HG02885 (cell line): Measurements from ENCODE around the gene BICRA.
A peak's percentile ranks its signal among the peaks of the same experiment; 100 is the strongest.
"Not testable (repeated sequence)": the region's sequence is repeated elsewhere in the genome, so short reads cannot be mapped to it uniquely, and the experiment has no call there.

Source experiments
- ATAC-seq: cut with Tn5 transposase; IDR thresholded peaks from one replicate; pipeline ENCODE4 v1.9.1; 2021; ENCODE audit warnings: mild to moderate bottlenecking; ENCODE audit not compliant: unreplicated experiment, poor library complexity

Gene BICRA

GRCh38 chr19:47730910-47731309, 122.0 kb downstream of the BICRA start:
- no peak for ATAC-seq

- no peak for ATAC-seq
Observed at GRCh38 chr19:47735131-47735530, 126.2 kb downstream of the BICRA start.

- ATAC-seq: no peak
Observed at GRCh38 chr19:47740866-47741519, 132.1 kb downstream of the BICRA start.

- no peak for ATAC-seq
Observed at GRCh38 chr19:47741544-47742140, 132.7 kb downstream of the BICRA start.

- no peak for ATAC-seq
Observed at GRCh38 chr19:47742634-47743033, 133.7 kb downstream of the BICRA start.

- ATAC-seq: peak; percentile 74
Observed at GRCh38 chr19:47745010-47745901, 136.3 kb downstream of the BICRA start, which contains the start of gene NOP53. Gene NOP53 (plus strand): TSS chr19:47745546. CDS start chr19:47745560, 14 bp downstream.

- not testable (repeated sequence) for ATAC-seq
Observed at GRCh38 chr19:47746129-47746528, 137.2 kb downstream of the BICRA start.

- no peak for ATAC-seq
Observed at GRCh38 chr19:47749326-47749725, 140.4 kb downstream of the BICRA start.

- no peak for ATAC-seq
Observed at GRCh38 chr19:47750752-47751151, 141.8 kb downstream of the BICRA start.

- ATAC-seq: no peak
Observed at GRCh38 chr19:47752440-47753211, 143.7 kb downstream of the BICRA start.
